Measurements from ENCODE around the gene TSGA10IP.

- TF ChIP-seq POLR2AphosphoS5 (IDR thresholded peaks at IDR 0.05) (no peak), CTCF (IDR thresholded peaks at IDR 0.05 in 8 of 11, conservative IDR thresholded peaks at IDR 0.05 in 3 of 11) (no peak)
These were observed 28.9 kb upstream of the TSGA10IP start for GRCh38 chr11:65916391-65916790.
